Activated naive CD8-positive, alpha-beta T cell treated with anti-CD3 and anti-CD28 coated beads, Interleukin-2, amount 10 ng/mL, durations not matched to agents 7 days and 5 days (primary cell): ENCODE data around the gene MLST8. TPM values are rescaled to one million over a fixed set of nuclear protein-coding genes. Genes with fewer than 3 reads are reported as not detected.

Experiments
- ATAC-seq: fragments of 150-1000 bp; cut with Tn5 transposase; one replicate; pipeline ENCODE4 v1.10.0; 2021; ENCODE audit warnings: low read depth, moderate library complexity
- POLR2A ChIA-PET: fragments of 350-600 bp; sonication (Branson Sonifier 250); formaldehyde crosslinking; loops from one replicate; lab custom pipeline; 2021; ENCODE audit warnings: antibody characterized with exemption; lab: Charles Lee
- DNase-seq: peaks from one replicate; pipeline ENCODE4 v3.0.0; 2021
- H3K27ac Mint-ChIP-seq: one replicate; pipeline ENCODE4 v1.8.0; 2022; ENCODE audit warnings: mild to moderate bottlenecking, mixed read lengths
- H3K27me3 Mint-ChIP-seq: one replicate; pipeline ENCODE4 v1.8.0; 2022; ENCODE audit warnings: mild to moderate bottlenecking, moderate library complexity, mixed read lengths
- H3K36me3 Mint-ChIP-seq: one replicate; pipeline ENCODE4 v1.8.0; 2021; ENCODE audit warnings: mild to moderate bottlenecking, mixed read lengths
- H3K4me1 Mint-ChIP-seq: one replicate; pipeline ENCODE4 v1.8.0; 2021; ENCODE audit warnings: mixed read lengths
- H3K4me3 Mint-ChIP-seq: one replicate; pipeline ENCODE4 v1.8.0; 2022; ENCODE audit warnings: mild to moderate bottlenecking, moderate library complexity, mixed read lengths
- H3K9me3 Mint-ChIP-seq: one replicate; pipeline ENCODE4 v1.8.0; 2021; ENCODE audit warnings: mixed read lengths
- total RNA-seq, 2 experiments: library from RNA; stranded (reverse); gene quantifications; one replicate each; pipeline ENCODE4 v1.2.3, GENCODE V29; 2021

MLST8 gene
- total RNA-seq, 2 experiments from 2014 or later: 32.1 to 33.1 TPM

DNA sequence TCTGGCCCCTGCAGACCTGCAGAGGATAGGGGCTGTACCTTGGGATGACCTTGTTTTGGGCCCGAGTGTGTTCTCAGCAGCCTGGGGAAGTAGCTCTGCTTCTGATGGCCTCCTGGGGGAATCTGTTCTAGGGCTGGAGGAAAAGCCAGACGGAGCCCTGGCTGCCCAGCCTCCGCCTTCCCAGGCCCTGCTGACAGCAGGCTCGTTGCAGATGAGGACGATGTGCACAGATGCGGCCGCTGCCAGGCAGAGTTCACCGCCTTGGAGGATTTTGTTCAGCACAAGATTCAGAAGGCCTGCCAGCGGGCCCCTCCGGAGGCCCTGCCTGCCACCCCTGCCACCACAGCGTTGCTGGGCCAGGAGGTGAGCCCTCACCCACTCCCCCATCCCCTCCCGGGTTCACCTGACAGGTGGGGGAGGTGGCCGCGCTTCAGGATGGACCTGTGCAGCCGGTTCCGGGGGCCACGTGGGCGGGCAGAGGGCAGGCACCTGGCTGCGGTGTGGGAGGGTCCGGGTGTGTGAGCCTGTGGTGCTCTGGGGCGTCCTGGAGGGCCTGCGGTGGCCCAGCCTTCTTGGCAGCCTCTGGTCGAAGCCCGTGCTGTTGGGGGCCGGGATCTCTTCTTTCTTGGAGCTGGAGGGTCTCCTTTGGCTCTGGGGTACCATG lies 23.0 kb downstream of the MLST8 start:
- Mint-ChIP-seq H3K4me3 (no peak overlapping the region), H3K4me1 (peaks cover 14% of the 10 kb centered on the region), H3K36me3 (peaks cover 4% of the 10 kb centered on the region), H3K9me3 (no peaks in the 10 kb centered on the region), H3K27me3 (no peaks in the 10 kb centered on the region), H3K27ac (no peak overlapping the region)
- POLR2A ChIA-PET: no interaction called here
- no peak for ATAC-seq
- DNase-seq: no peak

DNA sequence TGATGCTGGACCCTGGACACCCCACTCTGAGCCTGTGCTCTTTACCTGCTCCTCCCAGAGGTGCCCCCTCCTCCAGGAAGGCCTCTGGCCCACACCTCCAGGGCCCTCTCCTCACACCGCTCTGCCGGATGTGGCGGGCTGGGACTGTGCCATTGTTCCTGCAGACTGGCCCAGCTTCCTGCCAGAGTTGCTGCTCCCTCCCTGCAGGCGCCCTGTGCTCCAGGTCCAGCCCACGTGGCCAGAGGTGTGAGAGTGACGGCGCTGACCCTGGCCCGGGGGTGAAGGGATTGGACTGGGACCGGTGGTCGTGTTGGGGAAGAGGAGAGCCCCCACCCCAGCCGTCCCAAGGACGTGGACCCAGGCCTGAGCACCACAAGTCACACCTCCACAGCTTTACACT lies 23.8 kb downstream of the MLST8 start:
- peaks cover 4% of the 10 kb centered on the region for H3K36me3 Mint-ChIP-seq
- POLR2A ChIA-PET: no interaction called here
- no peaks in the 10 kb centered on the region for H3K9me3 Mint-ChIP-seq
- no peaks in the 10 kb centered on the region for H3K27me3 Mint-ChIP-seq
- H3K4me3 Mint-ChIP-seq: no peak overlapping the region
- H3K27ac Mint-ChIP-seq: no peak overlapping the region
- ATAC-seq: no peak
- H3K4me1 Mint-ChIP-seq: peaks cover 14% of the 10 kb centered on the region
- no peak for DNase-seq

DNA sequence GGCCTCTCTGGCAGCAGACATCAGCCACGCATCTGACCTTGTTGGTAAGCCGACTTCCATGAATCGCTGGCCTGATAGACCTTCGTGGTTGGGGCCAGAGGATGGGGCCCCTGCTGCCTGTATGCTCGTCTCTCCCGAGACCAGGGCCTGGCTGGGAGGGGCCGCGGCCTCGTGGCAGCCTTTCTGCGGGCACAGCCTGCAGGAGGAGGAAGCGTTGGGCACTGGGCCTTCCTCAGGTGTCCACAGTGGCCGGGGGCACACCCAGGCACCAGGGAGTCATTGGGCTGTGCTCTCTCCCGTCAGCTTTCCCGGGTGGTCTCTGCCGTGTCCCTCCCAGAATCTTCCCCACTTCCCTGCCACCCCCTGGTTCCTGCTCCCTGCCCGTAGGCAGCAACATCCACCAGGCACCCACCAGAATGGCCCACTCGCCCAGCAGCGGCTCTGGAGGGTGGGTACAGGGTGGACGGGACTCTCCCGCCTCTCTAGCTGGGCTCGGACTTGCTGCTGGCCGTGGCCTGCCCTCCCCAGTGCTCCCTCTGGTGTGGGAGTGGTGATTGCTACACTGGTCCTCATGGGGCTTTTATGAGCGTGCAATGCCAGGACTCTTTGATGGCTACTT lies 24.5 kb downstream of the MLST8 start:
- no peak for ATAC-seq
- DNase-seq: no peak
- Mint-ChIP-seq H3K4me1 (peaks cover 11% of the 10 kb centered on the region), H3K27ac (no peak overlapping the region), H3K36me3 (peaks cover 4% of the 10 kb centered on the region), H3K4me3 (no peak overlapping the region), H3K27me3 (no peaks in the 10 kb centered on the region), H3K9me3 (no peaks in the 10 kb centered on the region)
- POLR2A ChIA-PET: interaction anchor here (1.5 kb wide), 1 partner anchor 24 kb away, joined by 3 read pairs; the partner anchor contains the start of gene MLST8

- H3K36me3 Mint-ChIP-seq: peaks cover 5% of the 10 kb centered on the region
- no peak overlapping the region for H3K4me3 Mint-ChIP-seq
- no peak for DNase-seq
Measured at GRCh38 chr16:2230376-2230775, 25.1 kb downstream of the MLST8 start.

DNA sequence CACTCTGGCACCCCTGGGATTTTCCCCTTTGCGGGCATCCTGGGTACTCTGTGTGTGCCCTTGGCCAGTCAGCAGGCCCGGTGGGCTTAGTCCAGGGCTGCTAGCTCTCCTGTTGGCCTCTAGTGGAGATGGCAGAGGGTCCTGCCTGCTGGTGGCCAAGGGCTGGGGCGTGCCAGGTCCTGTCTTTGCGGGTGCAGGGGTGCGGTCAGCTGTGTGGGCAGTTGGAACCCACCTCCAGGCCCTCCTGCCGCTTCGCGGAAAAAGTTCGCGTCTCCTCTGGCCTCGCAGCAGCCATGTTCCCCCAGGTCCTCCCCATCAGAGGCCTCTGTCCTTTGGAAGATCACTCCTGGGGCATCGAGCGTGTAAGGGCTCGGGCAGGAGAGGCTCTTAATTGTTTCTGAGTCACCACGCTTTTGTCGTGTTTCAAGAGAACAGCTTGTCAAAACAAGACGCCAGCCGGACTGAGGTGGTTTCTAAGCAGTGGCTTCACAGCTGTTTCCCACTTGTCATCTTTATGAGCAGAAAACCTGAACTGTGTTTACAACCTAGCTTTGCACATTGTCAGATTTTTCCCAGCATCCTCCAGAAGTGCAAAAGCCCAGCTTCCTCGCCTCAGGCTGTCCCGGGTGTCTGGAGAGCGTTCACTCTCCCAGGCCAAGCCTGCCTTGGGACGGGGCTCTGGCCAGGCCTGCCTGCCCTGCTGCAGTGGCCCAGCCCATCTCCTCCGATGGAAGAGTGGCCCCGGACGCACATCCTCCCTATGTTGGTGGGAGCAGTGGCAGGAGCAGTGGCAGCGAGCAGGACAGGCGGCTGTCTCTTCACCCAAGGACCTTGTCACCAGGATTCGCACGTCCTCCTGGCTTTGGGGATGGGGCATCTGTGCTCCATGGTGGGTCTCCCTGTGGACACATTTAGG lies 26.0 kb downstream of the MLST8 start:
- peaks cover 6% of the 10 kb centered on the region for H3K36me3 Mint-ChIP-seq

More at GRCh38 chr16:2230376-2230775, 25.1 kb downstream of the MLST8 start:
- no peak overlapping the region for H3K27ac Mint-ChIP-seq
- H3K4me1 Mint-ChIP-seq: peaks cover 9% of the 10 kb centered on the region
- POLR2A ChIA-PET: interaction anchor here (0.8 to 1.5 kb wide), 2 partner anchors 7 to 25 kb away, joined by 3 read pairs; partner anchors contain the start of gene MLST8
- H3K27me3 Mint-ChIP-seq: no peaks in the 10 kb centered on the region
- H3K9me3 Mint-ChIP-seq: no peaks in the 10 kb centered on the region
- ATAC-seq: no peak

GRCh38 chr16:2232094-2232990 lies 27.1 kb downstream of the MLST8 start:
- Mint-ChIP-seq H3K4me1 (no peaks in the 10 kb centered on the region), H3K27ac (no peak overlapping the region), H3K27me3 (no peaks in the 10 kb centered on the region), H3K36me3 (peaks cover 6% of the 10 kb centered on the region), H3K9me3 (no peaks in the 10 kb centered on the region), H3K4me3 (no peak overlapping the region)
- POLR2A ChIA-PET: interaction anchor here (0.5 kb wide), 1 partner anchor 37 kb away, joined by 3 read pairs; no protein-coding TSS in a partner anchor
- ATAC-seq (no peak), DNase-seq (no peak)

More for the DNA sequence above, 26.0 kb downstream of the MLST8 start:
- no peak for DNase-seq
- ATAC-seq: no peak
- POLR2A ChIA-PET: interaction anchor here (0.8 to 1.5 kb wide), 2 partner anchors 8 to 26 kb away, joined by 3 read pairs; partner anchors contain the start of gene MLST8
- no peaks in the 10 kb centered on the region for H3K27me3 Mint-ChIP-seq
- H3K27ac Mint-ChIP-seq: no peak overlapping the region
- H3K4me3 Mint-ChIP-seq: no peak overlapping the region
- H3K4me1 Mint-ChIP-seq: peaks cover 4% of the 10 kb centered on the region
- H3K9me3 Mint-ChIP-seq: no peaks in the 10 kb centered on the region

GRCh38 chr16:2233046-2233775 lies 28.0 kb downstream of the MLST8 start:
- Mint-ChIP-seq H3K27me3 (no peaks in the 10 kb centered on the region), H3K9me3 (no peaks in the 10 kb centered on the region), H3K36me3 (peaks cover 6% of the 10 kb centered on the region), H3K4me1 (no peaks in the 10 kb centered on the region), H3K4me3 (no peak overlapping the region), H3K27ac (no peak overlapping the region)
- no peak for ATAC-seq
- no peak for DNase-seq
- POLR2A ChIA-PET: interaction anchor here (0.5 to 0.6 kb wide), 2 partner anchors 17 to 36 kb away, joined by 3 read pairs; no protein-coding TSS in a partner anchor

DNA sequence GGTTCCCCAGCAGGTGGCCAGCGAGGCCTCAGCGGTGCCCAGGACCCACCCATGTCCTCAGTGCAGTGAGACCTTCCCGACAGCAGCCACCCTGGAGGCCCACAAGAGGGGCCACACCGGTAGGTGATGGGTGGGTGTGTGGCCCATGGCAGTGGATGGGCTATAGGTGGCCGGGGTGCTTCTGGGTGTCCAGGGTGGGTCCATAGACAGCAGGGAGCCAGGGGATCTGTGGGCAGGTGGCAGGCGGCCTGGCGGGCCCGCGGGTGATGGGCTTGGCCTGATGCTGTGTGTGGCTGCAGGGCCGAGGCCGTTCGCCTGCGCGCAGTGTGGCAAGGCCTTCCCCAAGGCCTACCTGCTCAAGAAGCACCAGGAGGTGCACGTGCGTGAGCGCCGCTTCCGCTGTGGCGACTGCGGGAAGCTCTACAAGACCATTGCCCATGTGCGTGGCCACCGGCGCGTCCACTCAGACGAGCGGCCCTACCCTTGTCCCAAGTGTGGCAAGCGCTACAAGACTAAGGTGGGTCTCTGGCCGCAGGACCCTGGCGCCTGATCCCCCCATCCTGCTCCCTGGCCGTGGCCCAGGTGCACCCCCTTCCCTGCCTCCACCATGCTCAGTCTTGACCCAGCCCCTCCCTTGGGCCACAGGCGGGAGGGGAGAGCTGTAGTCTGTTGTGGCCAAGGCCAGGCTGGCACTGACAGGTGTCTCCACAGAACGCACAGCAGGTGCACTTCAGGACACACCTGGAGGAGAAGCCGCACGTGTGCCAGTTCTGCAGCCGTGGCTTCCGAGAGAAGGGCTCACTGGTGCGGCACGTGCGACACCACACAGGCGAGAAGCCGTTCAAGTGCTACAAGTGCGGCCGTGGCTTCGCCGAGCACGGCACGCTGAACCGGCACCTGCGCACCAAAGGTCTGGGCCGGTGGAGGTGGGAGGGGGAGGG lies 28.9 kb downstream of the MLST8 start:
- Mint-ChIP-seq H3K9me3 (no peaks in the 10 kb centered on the region), H3K4me3 (no peak overlapping the region), H3K27me3 (no peaks in the 10 kb centered on the region), H3K27ac (no peak overlapping the region), H3K4me1 (no peaks in the 10 kb centered on the region), H3K36me3 (peaks cover 6% of the 10 kb centered on the region)
- ATAC-seq (no peak), DNase-seq (no peak)
- POLR2A ChIA-PET: no interaction called here

DNA sequence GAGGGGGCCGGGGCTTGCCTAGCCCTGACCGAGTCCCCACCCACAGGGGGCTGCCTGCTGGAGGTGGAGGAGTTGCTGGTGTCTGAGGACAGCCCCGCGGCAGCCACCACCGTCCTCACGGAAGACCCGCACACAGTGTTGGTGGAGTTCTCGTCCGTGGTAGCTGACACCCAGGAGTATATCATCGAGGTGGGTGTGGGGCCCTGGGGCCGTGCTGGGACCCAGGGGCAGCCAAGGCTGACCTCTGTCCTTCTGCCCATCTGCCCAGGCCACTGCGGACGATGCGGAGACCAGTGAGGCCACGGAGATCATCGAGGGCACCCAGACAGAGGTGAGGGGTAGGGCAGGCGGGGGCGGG lies 29.5 kb downstream of the MLST8 start:
- Mint-ChIP-seq H3K9me3 (no peaks in the 10 kb centered on the region), H3K36me3 (peaks cover 6% of the 10 kb centered on the region)

DNA sequence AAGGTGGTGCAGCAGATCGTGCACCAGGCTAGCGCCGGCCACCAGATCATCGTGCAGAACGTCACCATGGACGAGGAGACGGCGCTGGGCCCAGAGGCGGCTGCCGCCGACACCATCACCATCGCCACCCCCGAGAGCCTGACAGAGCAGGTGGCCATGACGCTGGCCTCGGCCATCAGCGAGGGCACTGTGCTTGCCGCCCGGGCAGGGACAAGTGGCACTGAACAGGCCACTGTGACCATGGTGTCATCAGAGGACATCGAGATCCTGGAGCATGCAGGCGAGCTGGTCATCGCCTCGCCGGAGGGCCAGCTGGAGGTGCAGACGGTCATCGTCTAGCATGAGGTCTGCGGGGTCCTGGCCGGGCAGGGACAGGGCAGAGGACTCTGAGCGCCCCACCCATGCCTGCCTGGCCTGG lies 30.0 kb downstream of the MLST8 start:
- Mint-ChIP-seq H3K4me1 (no peaks in the 10 kb centered on the region), H3K27ac (no peak overlapping the region), H3K36me3 (peaks cover 3% of the 10 kb centered on the region), H3K4me3 (no peak overlapping the region), H3K27me3 (no peaks in the 10 kb centered on the region), H3K9me3 (no peaks in the 10 kb centered on the region)
- no peak for DNase-seq
- no peak for ATAC-seq
- POLR2A ChIA-PET: no interaction called here

More for the DNA sequence above, 29.5 kb downstream of the MLST8 start:
- Mint-ChIP-seq H3K4me3 (no peak overlapping the region), H3K4me1 (no peaks in the 10 kb centered on the region), H3K27ac (no peak overlapping the region), H3K27me3 (no peaks in the 10 kb centered on the region)
- DNase-seq (no peak), ATAC-seq (no peak)
- POLR2A ChIA-PET: no interaction called here

- DNase-seq: no peak
- Mint-ChIP-seq H3K27ac (no peak overlapping the region), H3K27me3 (no peaks in the 10 kb centered on the region), H3K4me1 (no peaks in the 10 kb centered on the region), H3K9me3 (no peaks in the 10 kb centered on the region), H3K36me3 (peaks cover 3% of the 10 kb centered on the region), H3K4me3 (no peak overlapping the region)
- POLR2A ChIA-PET: interaction anchor here (0.8 kb wide), 2 partner anchors 12 to 15 kb away, joined by 3 read pairs; partner anchors contain the start of genes E4F1 and ECI1
- ATAC-seq: no peak
Measured at GRCh38 chr16:2235695-2236336, 30.6 kb downstream of the MLST8 start.
